Cardiac fibroblast (primary cell): Measurements from ENCODE around the gene RAPGEF3.

Experiments
- DNase-seq, 2 donors: peaks; one replicate each; pipeline versions ENCODE4 v3.0.0 to v3.0.0-alpha.2; 2010; ENCODE audit warnings: low read depth in 2 of 2
- H3K4me3 ChIP-seq, 2 donors: replicated peaks in 1 of 2; 1 replicate in 1 of 2; 2 replicates in 1 of 2; pipeline ENCODE4 v1.5.1; 2011; ENCODE audit warnings: low read depth in 2 of 2, low read length in 2 of 2, mild to moderate bottlenecking in 2 of 2, moderate library complexity in 1 of 2
- TF ChIP-seq, protein P1 (sequence below): IDR thresholded peaks from one replicate; pipeline ENCODE4 v1.5.1; 2011; ENCODE audit warnings: low read depth, mild to moderate bottlenecking, low read length, inconsistent platforms

Gene RAPGEF3

GRCh38 chr12:47785887-47786661 is 27.4 kb upstream of the RAPGEF3 start:
- H3K4me3 ChIP-seq, result no peak overlapping the region
- TF ChIP-seq, protein P1, sequence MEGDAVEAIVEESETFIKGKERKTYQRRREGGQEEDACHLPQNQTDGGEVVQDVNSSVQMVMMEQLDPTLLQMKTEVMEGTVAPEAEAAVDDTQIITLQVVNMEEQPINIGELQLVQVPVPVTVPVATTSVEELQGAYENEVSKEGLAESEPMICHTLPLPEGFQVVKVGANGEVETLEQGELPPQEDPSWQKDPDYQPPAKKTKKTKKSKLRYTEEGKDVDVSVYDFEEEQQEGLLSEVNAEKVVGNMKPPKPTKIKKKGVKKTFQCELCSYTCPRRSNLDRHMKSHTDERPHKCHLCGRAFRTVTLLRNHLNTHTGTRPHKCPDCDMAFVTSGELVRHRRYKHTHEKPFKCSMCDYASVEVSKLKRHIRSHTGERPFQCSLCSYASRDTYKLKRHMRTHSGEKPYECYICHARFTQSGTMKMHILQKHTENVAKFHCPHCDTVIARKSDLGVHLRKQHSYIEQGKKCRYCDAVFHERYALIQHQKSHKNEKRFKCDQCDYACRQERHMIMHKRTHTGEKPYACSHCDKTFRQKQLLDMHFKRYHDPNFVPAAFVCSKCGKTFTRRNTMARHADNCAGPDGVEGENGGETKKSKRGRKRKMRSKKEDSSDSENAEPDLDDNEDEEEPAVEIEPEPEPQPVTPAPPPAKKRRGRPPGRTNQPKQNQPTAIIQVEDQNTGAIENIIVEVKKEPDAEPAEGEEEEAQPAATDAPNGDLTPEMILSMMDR, result no peak
- no peak for DNase-seq

GRCh38 chr12:47785036-47785886 is 26.6 kb upstream of the RAPGEF3 start:
- no peak for DNase-seq
- TF ChIP-seq, protein P1, result no peak
- H3K4me3 ChIP-seq, result no peak overlapping the region

DNA sequence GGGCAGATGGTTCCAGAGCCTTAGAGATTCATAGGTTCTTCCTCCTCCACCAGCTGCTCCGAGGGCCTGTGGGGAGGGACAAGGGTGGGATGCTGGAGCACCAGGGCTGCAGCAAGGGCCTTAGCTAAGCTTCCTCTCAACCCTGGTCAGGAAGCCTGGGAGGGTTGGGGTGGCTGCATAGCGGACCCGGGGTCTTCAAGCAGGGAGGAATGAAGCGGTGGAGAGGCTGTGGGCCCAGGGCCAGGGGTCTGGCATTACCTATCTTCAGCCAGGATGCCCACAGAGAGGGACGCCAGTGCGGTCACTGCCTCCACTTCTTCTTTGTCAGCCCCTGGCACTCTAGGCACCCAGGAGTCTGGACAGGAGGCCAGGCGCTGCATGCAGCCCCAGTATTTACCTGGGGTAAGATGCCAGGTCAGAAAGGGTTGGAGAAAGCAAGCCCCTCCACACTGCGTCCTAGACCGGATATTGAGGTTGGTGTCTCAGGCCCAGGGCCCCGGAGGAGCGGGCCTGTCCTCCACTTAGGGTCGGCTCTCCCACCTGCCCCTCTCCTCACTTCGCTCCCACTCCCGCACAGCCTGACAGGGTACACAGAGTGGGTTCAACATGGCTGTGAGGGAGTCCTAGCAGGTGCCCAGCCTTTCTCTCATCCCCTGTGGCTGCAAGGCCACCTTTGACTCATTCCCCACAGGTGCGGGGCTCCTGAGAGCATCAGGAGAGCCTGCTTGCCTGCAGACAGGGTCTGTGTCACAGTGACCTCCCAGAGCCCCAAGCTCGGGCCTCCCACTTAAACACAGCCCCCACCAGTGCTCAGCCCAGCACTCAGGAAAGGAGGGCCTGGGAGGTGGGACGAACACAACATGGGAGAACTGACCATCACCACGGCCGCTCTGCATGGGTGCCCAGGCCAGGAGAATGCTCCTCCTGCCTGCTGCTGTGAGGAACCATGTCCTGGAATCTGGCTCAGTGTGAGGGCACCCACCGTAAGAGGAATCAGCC is 25.4 kb upstream of the RAPGEF3 start:
- no peak for DNase-seq
- H3K4me3 ChIP-seq, result no peak overlapping the region
- TF ChIP-seq, protein P1, result no peak

GRCh38 chr12:47783024-47783755 is 24.5 kb upstream of the RAPGEF3 start:
- no peak overlapping the region for H3K4me3 ChIP-seq
- TF ChIP-seq, protein P1, result no peak
- no peak for DNase-seq

DNA sequence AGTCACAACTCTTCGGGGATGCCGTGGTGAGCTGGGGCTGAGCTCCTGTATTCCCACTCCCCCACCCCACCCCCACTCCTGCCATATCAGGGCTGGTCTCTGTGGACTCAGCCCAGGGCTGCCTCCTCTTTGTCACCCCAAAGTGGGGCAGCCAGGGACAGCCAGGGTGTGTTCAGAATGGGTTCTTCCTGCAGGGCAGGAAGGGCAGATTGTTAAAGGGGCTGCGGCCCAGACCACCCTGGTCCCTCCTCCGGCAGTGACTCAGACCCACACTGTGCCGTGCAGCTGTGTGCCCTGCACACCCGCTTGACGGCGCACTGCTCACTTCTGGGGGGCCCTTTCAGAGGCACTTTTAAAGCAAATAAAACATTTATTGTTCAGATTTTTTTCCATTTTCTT is 23.7 kb upstream of the RAPGEF3 start:
- DNase-seq, result no peak
- TF ChIP-seq, protein P1, result no peak
- H3K4me3 ChIP-seq, result no peak overlapping the region
